Activated naive CD4-positive, alpha-beta T cell treated with anti-CD3 and anti-CD28 coated beads, Interleukin-2, amount 50 U/mL, for 72 hours (primary cell): Measurements from ENCODE around the gene JARID2. TPM values are rescaled to one million over a fixed set of nuclear protein-coding genes. Genes with fewer than 3 reads are reported as not detected.

Source experiments
- ATAC-seq, 2 donors: fragments of 150-1000 bp; cut with Tn5 transposase; 2 replicates each; pipeline ENCODE4 v1.10.0; 2021; ENCODE audit warnings: mild to moderate bottlenecking in 2 of 2, moderate library complexity in 2 of 2
- DNase-seq, 2 donors: peaks; one replicate each; pipeline ENCODE4 v3.0.0; 2021 to 2022; ENCODE audit warnings: low spot score in 2 of 2
- H3K27ac Mint-ChIP-seq, 2 donors: one replicate each; pipeline ENCODE4 v1.8.0; 2022; ENCODE audit warnings: mild to moderate bottlenecking in 2 of 2, mixed read lengths in 2 of 2
- H3K36me3 Mint-ChIP-seq, 2 donors: one replicate each; pipeline ENCODE4 v1.8.0; 2022; ENCODE audit warnings: mixed read lengths in 2 of 2
- H3K9me3 Mint-ChIP-seq, 2 donors: one replicate each; pipeline ENCODE4 v1.8.0; 2022; ENCODE audit warnings: mixed read lengths in 2 of 2
- total RNA-seq, 2 donors: library from RNA; stranded (reverse); gene quantifications; one replicate each; pipeline ENCODE4 v1.2.3, GENCODE V29; 2022

The JARID2 gene
- total RNA-seq, 2 donors from 2014 or later: 35.3 to 36.3 TPM

- ATAC-seq: no peak
- peaks cover 25 to 37% of the 10 kb centered on the region in 2 donors for H3K36me3 Mint-ChIP-seq
- H3K27ac Mint-ChIP-seq: peak overlapping the region; percentile 45 to 60
These were observed 273.8 kb downstream of the JARID2 start for GRCh38 chr6:15519681-15520080.

GRCh38 chr6:15520626-15521203 lies 274.8 kb downstream of the JARID2 start:
- ATAC-seq: no peak
- Mint-ChIP-seq H3K27ac (peak overlapping the region in 1 of 2 donors; percentile 93), H3K9me3 (peaks cover 0 to 5% of the 10 kb centered on the region in 2 donors), H3K36me3 (peaks cover 29 to 39% of the 10 kb centered on the region in 2 donors)
- no peak for DNase-seq

More at GRCh38 chr6:15519681-15520080, 273.8 kb downstream of the JARID2 start:
- no peak for DNase-seq
- H3K9me3 Mint-ChIP-seq: no peaks in the 10 kb centered on the region

- ATAC-seq (no peak), DNase-seq (no peak)
- Mint-ChIP-seq H3K27ac (peak overlapping the region; percentile 80 to 91), H3K36me3 (peaks cover 38 to 40% of the 10 kb centered on the region in 2 donors), H3K9me3 (peaks cover 3 to 10% of the 10 kb centered on the region in 2 donors)
These were observed 275.7 kb downstream of the JARID2 start for GRCh38 chr6:15521582-15521981.

- H3K36me3 Mint-ChIP-seq: peaks cover 41 to 42% of the 10 kb centered on the region in 2 donors
- DNase-seq (no peak), ATAC-seq (no peak)
- H3K27ac Mint-ChIP-seq: peak overlapping the region; percentile 80 to 91
- peaks cover 3 to 10% of the 10 kb centered on the region in 2 donors for H3K9me3 Mint-ChIP-seq
These were observed 276.2 kb downstream of the JARID2 start for GRCh38 chr6:15522026-15522425.

GRCh38 chr6:15522427-15522826 lies 276.6 kb downstream of the JARID2 start:
- DNase-seq (no peak), ATAC-seq (peak; percentile 17 to 78)
- peaks cover 41 to 46% of the 10 kb centered on the region in 2 donors for H3K36me3 Mint-ChIP-seq
- H3K9me3 Mint-ChIP-seq: peaks cover 4 to 12% of the 10 kb centered on the region in 2 donors
- H3K27ac Mint-ChIP-seq: peak overlapping the region; percentile 80 to 91

- no peak for ATAC-seq
- DNase-seq: no peak
- Mint-ChIP-seq H3K27ac (peak overlapping the region; percentile 80 to 91), H3K36me3 (peaks cover 45 to 52% of the 10 kb centered on the region in 2 donors), H3K9me3 (peaks cover 10 to 18% of the 10 kb centered on the region in 2 donors)
These were observed 277.1 kb downstream of the JARID2 start for GRCh38 chr6:15522856-15523529.

GRCh38 chr6:15523679-15524630 lies 278.1 kb downstream of the JARID2 start:
- Mint-ChIP-seq H3K27ac (peak overlapping the region; percentile 80 to 89), H3K9me3 (peaks cover 10 to 19% of the 10 kb centered on the region in 2 donors), H3K36me3 (peaks cover 49 to 58% of the 10 kb centered on the region in 2 donors)
- DNase-seq (no peak), ATAC-seq (no peak)

- peaks cover 40 to 65% of the 10 kb centered on the region in 2 donors for H3K36me3 Mint-ChIP-seq
These were observed 279.1 kb downstream of the JARID2 start for GRCh38 chr6:15524861-15525401.

GRCh38 chr6:15526212-15526701 lies 280.4 kb downstream of the JARID2 start:
- Mint-ChIP-seq H3K27ac (peak overlapping the region; percentile 69 to 80), H3K9me3 (peaks cover 10 to 19% of the 10 kb centered on the region in 2 donors), H3K36me3 (peaks cover 34 to 65% of the 10 kb centered on the region in 2 donors)
- no peak for ATAC-seq
- no peak for DNase-seq

More at GRCh38 chr6:15524861-15525401, 279.1 kb downstream of the JARID2 start:
- Mint-ChIP-seq H3K27ac (peak overlapping the region; percentile 69 to 80), H3K9me3 (peaks cover 10 to 19% of the 10 kb centered on the region in 2 donors)
- DNase-seq: no peak
- ATAC-seq: peak in 1 of 2 donors; percentile 56

- ATAC-seq (no peak), DNase-seq (no peak)
- H3K9me3 Mint-ChIP-seq: peaks cover 10 to 19% of the 10 kb centered on the region in 2 donors
- peaks cover 29 to 65% of the 10 kb centered on the region in 2 donors for H3K36me3 Mint-ChIP-seq
- no peak overlapping the region for H3K27ac Mint-ChIP-seq
These were observed 282.2 kb downstream of the JARID2 start for GRCh38 chr6:15527838-15528617.

GRCh38 chr6:15528870-15529269 lies 283.0 kb downstream of the JARID2 start:
- H3K9me3 Mint-ChIP-seq: peaks cover 10 to 19% of the 10 kb centered on the region in 2 donors
- ATAC-seq: no peak
- no peak overlapping the region for H3K27ac Mint-ChIP-seq

GRCh38 chr6:15530411-15530810 lies 284.5 kb downstream of the JARID2 start:
- ATAC-seq (no peak), DNase-seq (no peak)
- H3K36me3 Mint-ChIP-seq: peaks cover 23 to 46% of the 10 kb centered on the region in 2 donors
- peaks cover 10 to 17% of the 10 kb centered on the region in 2 donors for H3K9me3 Mint-ChIP-seq
- peak overlapping the region in 1 of 2 donors; percentile 44 for H3K27ac Mint-ChIP-seq

More at GRCh38 chr6:15528870-15529269, 283.0 kb downstream of the JARID2 start:
- H3K36me3 Mint-ChIP-seq: peaks cover 29 to 60% of the 10 kb centered on the region in 2 donors
- no peak for DNase-seq

GRCh38 chr6:15531973-15532372 lies 286.1 kb downstream of the JARID2 start:
- Mint-ChIP-seq H3K9me3 (peaks cover 6 to 8% of the 10 kb centered on the region in 2 donors), H3K27ac (peak overlapping the region in 1 of 2 donors; percentile 56), H3K36me3 (peaks cover 8 to 35% of the 10 kb centered on the region in 2 donors)
- no peak for ATAC-seq
- no peak for DNase-seq

GRCh38 chr6:15533379-15534026 lies 287.6 kb downstream of the JARID2 start:
- ATAC-seq (no peak), DNase-seq (no peak)
- Mint-ChIP-seq H3K36me3 (peaks cover 0 to 28% of the 10 kb centered on the region in 2 donors), H3K27ac (peak overlapping the region in 1 of 2 donors; percentile 90), H3K9me3 (peaks cover 0 to 6% of the 10 kb centered on the region in 2 donors)

GRCh38 chr6:15534974-15535373 lies 289.1 kb downstream of the JARID2 start:
- DNase-seq (no peak), ATAC-seq (no peak)
- Mint-ChIP-seq H3K27ac (peak overlapping the region in 1 of 2 donors; percentile 19), H3K9me3 (peaks cover 0 to 6% of the 10 kb centered on the region in 2 donors), H3K36me3 (peaks cover 0 to 20% of the 10 kb centered on the region in 2 donors)
